ENCODE results near the gene DHDDS.

The DHDDS gene

GRCh38 chr1:26470878-26471497 lies 38.9 kb downstream of the DHDDS start:
- no peak for TF ChIP-seq CTCF (conservative IDR thresholded peaks at IDR 0.05; ENCODE audit: low read length)
- no peak for DNase-seq (ENCODE audit: low read depth)
- H3K4me3 ChIP-seq (ENCODE audit: low read length), result peak overlapping the region; percentile 66

- DNase-seq (ENCODE audit: low read depth), result peak; percentile 70
- H3K4me3 ChIP-seq (ENCODE audit: low read length), result peak overlapping the region; percentile 66
- TF ChIP-seq CTCF (conservative IDR thresholded peaks at IDR 0.05; ENCODE audit: low read length), result no peak
Measured at GRCh38 chr1:26471498-26472319, 39.6 kb downstream of the DHDDS start.

- no peak for TF ChIP-seq CTCF (conservative IDR thresholded peaks at IDR 0.05; ENCODE audit: low read length)
- peak within 1 kb of the TSS; percentile 78 for H3K4me3 ChIP-seq (ENCODE audit: low read length)
- peak; percentile 84 for DNase-seq (ENCODE audit: low read depth)
Measured at GRCh38 chr1:26472320-26472900, 40.3 kb downstream of the DHDDS start, which contains the start of gene HMGN2. HMGN2 (plus strand) TSS chr1:26472440; CDS start chr1:26472613, 173 bp downstream.

- DNase-seq (ENCODE audit: low read depth), result peak; percentile 93
- no peak for TF ChIP-seq CTCF (conservative IDR thresholded peaks at IDR 0.05; ENCODE audit: low read length)
- peak overlapping the region; percentile 78 for H3K4me3 ChIP-seq (ENCODE audit: low read length)
Measured at GRCh38 chr1:26472901-26473845, 41.1 kb downstream of the DHDDS start.

GRCh38 chr1:26474818-26475217 lies 42.7 kb downstream of the DHDDS start:
- no peak for DNase-seq (ENCODE audit: low read depth)
- no peak for TF ChIP-seq CTCF (conservative IDR thresholded peaks at IDR 0.05; ENCODE audit: low read length)
- H3K4me3 ChIP-seq (ENCODE audit: low read length), result no peak overlapping the region

GRCh38 chr1:26475989-26476388 lies 43.9 kb downstream of the DHDDS start:
- DNase-seq (ENCODE audit: low read depth), result no peak
- no peak for TF ChIP-seq CTCF (conservative IDR thresholded peaks at IDR 0.05; ENCODE audit: low read length)
- no peak overlapping the region for H3K4me3 ChIP-seq (ENCODE audit: low read length)
